Midbrain (tissue), 1 donor: ENCODE results near the gene MANSC4.
"Not testable (repeated sequence)": the region's sequence is repeated elsewhere in the genome, so short reads cannot be mapped to it uniquely, and the experiment has no call there.

Experiments used
- DNase-seq: peaks from one replicate; lab custom pipeline; 2025; lab: John Stamatoyannopoulos, UW

Gene MANSC4

DNA sequence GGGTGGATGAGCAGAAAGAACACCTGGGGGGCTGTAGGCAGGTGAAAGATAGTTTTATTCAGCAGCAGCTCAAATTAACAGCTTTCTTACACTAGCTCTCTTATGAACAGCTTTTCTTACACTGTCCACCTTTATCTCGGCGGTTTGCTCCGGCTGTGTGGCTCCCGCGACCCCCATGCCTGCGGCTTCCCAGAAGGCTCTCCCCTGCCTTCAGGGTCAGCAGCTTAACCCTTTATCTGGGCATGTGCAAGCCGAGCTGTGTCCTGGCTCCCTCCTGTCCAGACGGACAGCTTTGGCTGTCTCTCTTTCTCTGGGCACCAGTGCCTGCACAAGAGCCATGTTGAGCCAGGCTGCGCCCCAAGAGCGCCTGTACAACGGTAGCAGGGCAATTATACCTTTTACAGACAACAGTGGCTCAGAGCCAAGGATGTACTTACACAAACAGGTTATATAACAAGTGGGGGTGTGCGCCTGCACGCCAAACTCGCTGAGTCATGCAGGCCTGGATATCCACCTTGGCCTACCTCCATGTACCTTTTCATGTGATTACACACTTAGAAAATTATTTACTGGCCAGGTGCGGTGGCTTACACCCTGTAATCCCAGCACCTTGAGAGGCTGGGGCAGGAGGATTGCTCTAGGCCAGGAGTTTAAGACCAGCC lies 28.5 kb downstream of the MANSC4 start:
- no peak for DNase-seq

- DNase-seq: no peak
Observed at GRCh38 chr12:27747111-27747820, 32.8 kb downstream of the MANSC4 start.

- DNase-seq: not testable (repeated sequence)
Observed at GRCh38 chr12:27745734-27746133, 34.3 kb downstream of the MANSC4 start.

DNA sequence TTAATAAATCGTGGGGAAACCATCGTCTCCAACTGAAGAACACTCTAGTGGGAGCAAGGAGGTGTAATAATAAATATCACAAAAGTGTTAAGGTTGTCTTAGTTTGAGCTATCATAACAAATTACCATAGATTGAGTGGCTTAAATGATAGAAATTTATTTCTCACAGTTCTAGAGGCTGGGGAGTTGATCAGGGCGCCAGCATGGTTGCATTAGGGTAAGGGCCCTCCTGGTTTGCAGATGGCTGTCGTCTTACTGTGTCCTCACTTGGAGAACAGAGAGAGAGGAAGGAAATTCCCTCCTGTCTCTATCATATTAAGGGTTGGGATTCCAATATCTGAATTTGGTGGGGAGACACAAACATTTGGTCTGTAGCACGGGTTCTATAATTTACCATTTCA lies 36.4 kb downstream of the MANSC4 start:
- DNase-seq: no peak

GRCh38 chr12:27734321-27734720 lies 45.7 kb downstream of the MANSC4 start:
- DNase-seq: not testable (repeated sequence)

DNA sequence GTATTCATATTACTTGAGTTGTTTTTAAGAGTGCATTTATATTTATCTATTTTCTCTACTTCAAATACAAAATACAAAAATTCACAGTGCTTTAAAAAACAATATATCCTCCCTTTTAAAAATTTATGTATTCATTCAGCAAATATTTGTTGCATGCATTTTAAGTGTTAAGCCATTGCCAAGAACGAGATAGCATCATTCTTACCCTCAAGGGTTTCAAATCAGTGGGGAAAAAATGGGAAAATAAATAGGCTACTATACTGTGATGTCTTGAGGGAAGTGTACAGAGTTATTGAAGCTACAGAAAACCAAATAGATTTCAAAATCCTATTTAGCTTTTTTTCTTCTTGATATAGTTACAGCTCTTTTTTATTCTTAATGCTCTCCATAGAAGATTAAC lies 46.2 kb downstream of the MANSC4 start:
- no peak for DNase-seq

DNA sequence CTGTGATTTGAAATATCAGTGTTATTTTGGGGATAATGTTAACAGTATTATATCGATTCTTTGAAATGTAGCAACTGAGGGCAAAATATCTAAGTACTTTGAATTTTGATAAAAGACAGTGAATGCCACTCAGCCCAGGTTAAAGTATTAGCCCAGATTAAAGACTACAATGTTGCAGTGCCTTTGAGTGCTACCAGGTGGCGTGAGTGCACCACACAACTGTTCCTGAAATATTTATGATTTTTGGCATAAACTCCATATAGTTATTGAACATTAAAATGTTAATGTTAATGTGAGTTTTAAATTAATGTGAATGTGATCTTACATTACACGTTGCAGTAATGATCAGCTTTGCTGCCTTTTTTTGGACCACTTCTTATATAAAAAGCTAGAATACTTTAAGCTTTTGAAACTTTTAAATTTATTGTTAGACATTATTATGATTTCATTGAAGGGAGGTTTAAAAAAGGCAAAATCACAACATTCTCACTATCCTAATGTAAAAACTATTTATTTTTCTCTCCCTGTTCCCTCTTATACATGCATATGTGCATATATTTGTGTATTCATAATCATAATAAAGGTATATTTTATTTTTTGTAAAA lies 46.9 kb downstream of the MANSC4 start:
- no peak for DNase-seq

- DNase-seq: no peak
Observed at GRCh38 chr12:27732281-27732680, 47.8 kb downstream of the MANSC4 start.

DNA sequence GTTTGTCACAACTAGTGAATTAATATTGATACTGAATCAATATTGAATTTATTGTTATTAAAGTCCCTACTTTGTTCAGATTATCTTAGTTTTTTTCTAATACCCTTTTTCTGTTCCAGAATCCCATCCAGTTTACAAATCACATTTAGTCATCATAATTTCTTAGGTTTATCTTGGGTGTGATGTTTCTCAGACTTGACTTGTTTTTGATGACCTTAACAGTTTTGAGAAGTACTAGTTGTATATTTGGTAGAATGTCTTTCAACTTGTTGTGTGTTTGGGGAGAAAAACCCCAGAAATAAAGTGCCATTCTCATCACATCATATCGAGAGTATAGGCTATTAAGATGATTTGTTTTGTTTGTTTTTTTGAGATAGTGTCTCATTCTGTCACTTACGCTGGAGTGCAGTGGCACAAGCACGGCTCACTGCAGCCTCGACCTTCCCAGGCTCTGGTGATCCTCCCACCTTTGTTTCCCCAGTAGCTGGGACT lies 49.9 kb downstream of the MANSC4 start:
- no peak for DNase-seq

DNA sequence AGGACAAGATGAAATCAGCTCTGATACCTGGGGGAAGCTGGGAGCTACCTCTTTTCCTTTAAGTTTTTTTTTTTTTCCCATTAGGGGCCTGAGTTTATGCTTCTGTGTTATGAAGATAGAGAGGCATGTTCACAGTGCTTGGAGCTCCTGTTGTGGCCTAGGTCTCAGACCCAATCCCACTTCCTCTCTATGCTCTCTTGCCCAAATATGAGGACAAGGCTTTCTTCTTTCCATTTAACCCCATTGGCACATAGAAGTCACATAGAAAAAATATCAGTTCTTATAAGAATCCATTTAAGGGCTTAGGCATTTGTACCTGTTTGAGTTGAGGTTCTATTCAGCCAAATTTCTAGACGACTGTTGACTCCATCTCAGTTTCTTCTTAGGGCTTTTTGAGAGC lies 56.8 kb downstream of the MANSC4 start:
- no peak for DNase-seq
